PC-9 (cell line): ENCODE measurements around the gene HBA1.

Source experiments
- EZH2 ChIP-seq: fragments of 200-600 bp; sonication (generic); IDR thresholded peaks from 2 replicates; pipeline ENCODE4 v1.8.0; 2017; ENCODE audit warnings: antibody characterized with exemption, low read depth
- TF ChIP-seq, protein P1 (sequence below): fragments of 200-600 bp; sonication (generic); conservative IDR thresholded peaks from 2 replicates; pipeline ENCODE4 v1.6.1; 2017; ENCODE audit warnings: mixed run types, antibody characterized with exemption, mild to moderate bottlenecking, moderate library complexity

DNA sequence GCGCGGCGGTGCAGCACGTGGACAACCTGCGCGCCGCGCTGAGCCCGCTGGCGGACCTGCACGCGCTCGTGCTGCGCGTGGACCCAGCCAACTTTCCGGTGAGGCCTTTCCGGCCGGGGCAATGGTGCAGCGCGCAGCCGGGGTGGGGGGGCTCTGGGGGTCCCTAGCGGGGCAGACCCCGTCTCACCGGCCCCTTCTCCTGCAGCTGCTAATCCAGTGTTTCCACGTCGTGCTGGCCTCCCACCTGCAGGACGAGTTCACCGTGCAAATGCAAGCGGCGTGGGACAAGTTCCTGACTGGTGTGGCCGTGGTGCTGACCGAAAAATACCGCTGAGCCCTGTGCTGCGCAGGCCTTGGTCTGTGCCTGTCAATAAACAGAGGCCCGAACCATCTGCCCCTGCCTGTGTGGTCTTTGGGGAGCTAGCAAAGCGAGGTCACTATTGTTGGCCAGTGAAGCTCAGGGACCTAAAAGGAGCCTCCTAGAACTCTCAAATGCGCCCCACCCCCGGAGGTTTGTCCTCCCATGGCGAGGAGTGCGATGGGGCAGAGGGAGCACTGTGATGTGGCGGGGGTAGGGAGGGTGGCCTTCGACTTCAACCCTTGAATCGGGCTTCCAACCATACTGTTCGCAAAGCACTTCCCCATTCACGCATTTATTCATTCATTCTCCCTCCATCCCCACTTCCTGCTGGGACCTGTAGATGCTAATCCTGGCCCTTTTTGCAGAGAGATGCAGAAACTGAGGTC is 9.9 kb upstream of the HBA1 start:
- TF ChIP-seq, protein P1, sequence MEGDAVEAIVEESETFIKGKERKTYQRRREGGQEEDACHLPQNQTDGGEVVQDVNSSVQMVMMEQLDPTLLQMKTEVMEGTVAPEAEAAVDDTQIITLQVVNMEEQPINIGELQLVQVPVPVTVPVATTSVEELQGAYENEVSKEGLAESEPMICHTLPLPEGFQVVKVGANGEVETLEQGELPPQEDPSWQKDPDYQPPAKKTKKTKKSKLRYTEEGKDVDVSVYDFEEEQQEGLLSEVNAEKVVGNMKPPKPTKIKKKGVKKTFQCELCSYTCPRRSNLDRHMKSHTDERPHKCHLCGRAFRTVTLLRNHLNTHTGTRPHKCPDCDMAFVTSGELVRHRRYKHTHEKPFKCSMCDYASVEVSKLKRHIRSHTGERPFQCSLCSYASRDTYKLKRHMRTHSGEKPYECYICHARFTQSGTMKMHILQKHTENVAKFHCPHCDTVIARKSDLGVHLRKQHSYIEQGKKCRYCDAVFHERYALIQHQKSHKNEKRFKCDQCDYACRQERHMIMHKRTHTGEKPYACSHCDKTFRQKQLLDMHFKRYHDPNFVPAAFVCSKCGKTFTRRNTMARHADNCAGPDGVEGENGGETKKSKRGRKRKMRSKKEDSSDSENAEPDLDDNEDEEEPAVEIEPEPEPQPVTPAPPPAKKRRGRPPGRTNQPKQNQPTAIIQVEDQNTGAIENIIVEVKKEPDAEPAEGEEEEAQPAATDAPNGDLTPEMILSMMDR, result no peak
- no peak for TF ChIP-seq EZH2
